Mucosa of stomach (tissue), 1 donor: ENCODE results near the gene ZFPM1.

Source experiments
- H3K27me3 ChIP-seq: one replicate; pipeline ENCODE4 v1.7.0; 2013; ENCODE audit warnings: mild to moderate bottlenecking, low read length; ENCODE audit not compliant: control insufficient read depth, insufficient read depth
- H3K36me3 ChIP-seq: one replicate; pipeline ENCODE4 v1.7.0; 2013; ENCODE audit warnings: low read length; ENCODE audit not compliant: control insufficient read depth, insufficient read depth
- H3K4me1 ChIP-seq: one replicate; pipeline ENCODE4 v1.7.0; 2013; ENCODE audit warnings: mild to moderate bottlenecking, low read length; ENCODE audit not compliant: control insufficient read depth, insufficient read depth
- H3K4me3 ChIP-seq: one replicate; pipeline ENCODE4 v1.7.0; 2013; ENCODE audit warnings: low read length
- H3K9ac ChIP-seq: one replicate; pipeline ENCODE4 v1.7.0; 2013; ENCODE audit warnings: mild to moderate bottlenecking, low read length, moderate library complexity
- H3K9me3 ChIP-seq: one replicate; pipeline ENCODE4 v1.7.0; 2013; ENCODE audit warnings: mild to moderate bottlenecking, low read length, moderate library complexity; ENCODE audit not compliant: control insufficient read depth
- donor health status: Pancreatic carcinoma.

The ZFPM1 gene

DNA sequence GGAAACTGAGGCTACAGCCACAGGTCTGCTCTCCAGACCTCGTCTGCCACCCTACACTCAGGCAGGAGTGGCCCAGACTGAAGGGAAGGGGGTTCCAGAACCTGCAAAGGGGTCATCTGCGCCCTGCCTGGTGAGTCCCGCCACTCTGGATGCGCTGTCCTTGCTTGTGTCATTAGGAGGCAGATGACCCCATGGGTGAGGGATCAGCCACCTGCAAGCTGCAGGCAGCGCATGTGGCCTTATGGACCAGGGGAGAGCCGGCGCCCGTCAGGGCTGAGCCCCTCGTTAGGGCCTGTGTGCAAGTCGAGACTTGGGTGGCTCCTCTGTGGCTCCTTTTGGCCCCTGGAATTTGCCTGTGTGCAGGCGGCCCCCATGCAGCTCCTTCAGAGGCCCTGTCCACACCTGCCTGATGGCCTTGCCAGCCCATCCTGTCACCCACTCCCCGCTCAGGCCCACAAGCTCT is 5.7 kb downstream of the ZFPM1 start:
- H3K9ac ChIP-seq: peak overlapping the region; percentile 47
- H3K4me3 ChIP-seq: no peak overlapping the region
- no peaks in the 10 kb centered on the region for H3K9me3 ChIP-seq
- H3K36me3 ChIP-seq: no peaks in the 10 kb centered on the region
- H3K4me1 ChIP-seq: peaks cover 72% of the 10 kb centered on the region
- H3K27me3 ChIP-seq: peaks cover 8% of the 10 kb centered on the region

DNA sequence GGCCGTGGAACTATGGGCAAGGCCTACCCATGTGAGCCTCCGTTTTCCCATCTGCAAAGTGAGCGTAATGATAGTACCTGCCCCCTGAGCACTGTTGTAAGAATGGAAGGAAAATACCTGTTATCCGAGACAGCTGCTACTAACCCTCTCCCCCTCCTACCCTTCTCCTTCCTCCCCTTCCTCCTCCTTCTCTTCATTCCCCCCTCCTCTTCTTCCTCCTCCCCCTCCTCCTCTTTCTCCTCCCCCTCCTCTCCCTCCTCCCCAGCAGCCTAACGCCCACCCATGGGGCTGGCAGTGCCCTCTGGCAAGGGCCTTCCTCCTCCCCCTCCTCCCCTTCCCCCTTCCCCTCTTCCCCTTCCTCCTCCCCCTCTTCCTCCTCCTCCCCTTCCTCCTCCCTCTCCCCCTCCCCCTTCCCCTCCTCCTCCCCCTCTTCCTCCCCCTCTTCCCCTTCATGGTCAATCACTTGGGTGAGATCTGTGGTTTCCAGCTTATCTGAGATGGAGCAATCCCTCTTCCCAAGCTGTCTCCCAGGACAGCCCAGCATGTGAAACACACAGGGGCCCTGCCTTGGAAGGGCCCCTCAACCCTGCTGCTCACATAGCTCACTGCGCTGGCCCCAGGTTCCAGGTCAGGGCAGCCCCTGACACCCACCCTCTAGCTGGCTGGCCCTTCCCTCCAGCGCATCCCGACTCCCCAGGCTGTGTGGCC is 6.4 kb downstream of the ZFPM1 start:
- peaks cover 79% of the 10 kb centered on the region for H3K4me1 ChIP-seq
- peaks cover 3% of the 10 kb centered on the region for H3K27me3 ChIP-seq
- no peaks in the 10 kb centered on the region for H3K36me3 ChIP-seq
- no peak overlapping the region for H3K4me3 ChIP-seq
- no peaks in the 10 kb centered on the region for H3K9me3 ChIP-seq
- H3K9ac ChIP-seq: peak overlapping the region; percentile 47

GRCh38 chr16:88460496-88461330 is 7.6 kb downstream of the ZFPM1 start:
- Histone ChIP-seq H3K4me1 (peaks cover 91% of the 10 kb centered on the region), H3K36me3 (no peaks in the 10 kb centered on the region), H3K27me3 (no peaks in the 10 kb centered on the region), H3K9me3 (no peaks in the 10 kb centered on the region), H3K9ac (no peak overlapping the region), H3K4me3 (no peak overlapping the region)

- Histone ChIP-seq H3K9me3 (no peaks in the 10 kb centered on the region), H3K9ac (peak overlapping the region; percentile 47), H3K27me3 (no peaks in the 10 kb centered on the region), H3K4me3 (no peak overlapping the region), H3K36me3 (no peaks in the 10 kb centered on the region), H3K4me1 (peaks cover 92% of the 10 kb centered on the region)
These were observed 8.5 kb downstream of the ZFPM1 start for GRCh38 chr16:88461331-88462269.

- H3K36me3 ChIP-seq: no peaks in the 10 kb centered on the region
- H3K27me3 ChIP-seq: no peaks in the 10 kb centered on the region
- peaks cover 93% of the 10 kb centered on the region for H3K4me1 ChIP-seq
- H3K9me3 ChIP-seq: no peaks in the 10 kb centered on the region
- peak overlapping the region; percentile 35 for H3K9ac ChIP-seq
- H3K4me3 ChIP-seq: no peak overlapping the region
These were observed 9.3 kb downstream of the ZFPM1 start for GRCh38 chr16:88462396-88462795.

- Histone ChIP-seq H3K4me1 (peaks cover 92% of the 10 kb centered on the region), H3K27me3 (no peaks in the 10 kb centered on the region), H3K4me3 (no peak overlapping the region), H3K36me3 (no peaks in the 10 kb centered on the region), H3K9ac (peak overlapping the region; percentile 44), H3K9me3 (no peaks in the 10 kb centered on the region)
These were observed 10.3 kb downstream of the ZFPM1 start for GRCh38 chr16:88463411-88463810.

DNA sequence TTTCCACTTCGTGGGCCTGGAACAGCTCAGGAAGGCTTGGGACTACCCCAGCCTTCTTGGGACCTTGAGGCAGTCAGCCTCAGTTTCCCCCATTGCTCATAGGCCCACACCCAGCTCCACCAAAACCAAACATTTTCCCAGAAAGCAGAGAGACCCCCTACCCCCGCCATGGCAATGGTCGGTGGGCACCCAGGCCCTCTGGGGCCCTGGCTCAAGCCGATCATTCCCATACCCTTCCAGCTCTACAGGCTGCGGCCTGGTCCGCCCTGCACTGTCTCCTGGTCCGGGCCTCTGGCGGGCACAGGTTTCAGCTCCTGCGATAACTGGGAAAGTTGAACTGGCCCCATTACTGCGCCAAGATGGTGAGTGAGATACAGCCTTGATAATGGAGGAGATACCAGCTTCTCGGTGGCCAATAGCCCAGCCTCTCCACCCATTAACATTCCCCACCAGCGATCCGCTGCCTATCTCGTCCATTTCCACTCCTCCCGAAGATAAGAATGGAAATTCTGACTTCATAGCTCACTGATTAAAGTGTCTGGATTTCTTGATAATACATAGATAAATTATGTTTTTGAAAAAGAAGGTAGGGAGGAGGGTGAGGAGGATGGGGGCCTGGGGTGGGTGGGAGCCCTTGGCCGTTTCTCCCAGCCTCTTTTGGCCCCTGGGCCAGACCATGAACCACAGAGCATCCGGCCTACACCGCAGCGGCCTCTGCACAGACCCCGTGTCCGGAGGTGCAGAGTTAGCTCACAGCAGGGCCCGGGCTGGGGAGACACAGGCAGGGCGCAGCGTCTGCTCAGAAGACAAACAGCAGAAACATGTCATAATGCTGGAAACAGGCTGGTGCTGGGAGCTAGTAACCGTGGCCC is 11.6 kb downstream of the ZFPM1 start:
- Histone ChIP-seq H3K36me3 (no peaks in the 10 kb centered on the region), H3K4me3 (no peak overlapping the region), H3K27me3 (no peaks in the 10 kb centered on the region), H3K9me3 (no peaks in the 10 kb centered on the region), H3K4me1 (peaks cover 95% of the 10 kb centered on the region), H3K9ac (no peak overlapping the region)

GRCh38 chr16:88465387-88465983 is 12.4 kb downstream of the ZFPM1 start:
- H3K9ac ChIP-seq: no peak overlapping the region
- H3K27me3 ChIP-seq: no peaks in the 10 kb centered on the region
- peaks cover 95% of the 10 kb centered on the region for H3K4me1 ChIP-seq
- no peak overlapping the region for H3K4me3 ChIP-seq
- H3K36me3 ChIP-seq: no peaks in the 10 kb centered on the region
- H3K9me3 ChIP-seq: no peaks in the 10 kb centered on the region

DNA sequence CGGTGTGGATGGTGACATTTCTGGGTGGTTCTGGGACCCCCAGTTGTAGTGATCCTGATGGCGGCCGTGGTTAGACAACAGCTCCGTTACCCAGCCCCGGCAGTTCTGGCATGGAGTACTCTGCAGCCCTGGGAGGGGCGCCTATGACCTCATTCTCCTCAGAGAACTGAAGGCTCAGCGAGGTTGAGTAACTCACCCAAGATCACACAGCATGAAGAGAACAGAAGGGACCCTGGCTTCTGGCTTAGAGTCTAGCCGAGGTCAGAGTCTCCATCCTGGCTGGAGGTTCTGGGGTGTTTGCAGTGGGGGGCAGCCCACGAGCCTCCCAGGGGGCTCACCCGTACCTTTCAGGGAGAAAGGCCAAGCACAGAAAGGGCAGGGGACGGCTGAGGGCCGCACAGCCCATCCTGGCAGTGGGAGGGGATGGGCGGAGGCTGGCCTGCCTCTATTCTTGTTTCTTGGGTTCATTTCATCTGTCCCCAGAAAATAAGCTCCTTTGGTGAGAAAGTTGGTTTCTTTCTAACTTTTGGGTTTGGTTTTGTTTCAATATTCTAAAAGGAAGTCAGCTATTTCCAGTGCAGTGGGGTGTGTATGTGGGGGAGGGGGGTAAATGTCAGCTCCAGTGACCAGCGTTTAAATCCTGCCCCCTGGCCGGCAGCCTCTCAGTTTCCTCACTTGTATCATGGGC is 13.2 kb downstream of the ZFPM1 start:
- H3K9ac ChIP-seq: no peak overlapping the region
- no peak overlapping the region for H3K4me3 ChIP-seq
- peaks cover 93% of the 10 kb centered on the region for H3K4me1 ChIP-seq
- no peaks in the 10 kb centered on the region for H3K27me3 ChIP-seq
- H3K36me3 ChIP-seq: no peaks in the 10 kb centered on the region
- no peaks in the 10 kb centered on the region for H3K9me3 ChIP-seq

- H3K4me3 ChIP-seq: no peak overlapping the region
- no peaks in the 10 kb centered on the region for H3K27me3 ChIP-seq
- peaks cover 93% of the 10 kb centered on the region for H3K4me1 ChIP-seq
- H3K9ac ChIP-seq: no peak overlapping the region
- H3K9me3 ChIP-seq: no peaks in the 10 kb centered on the region
- H3K36me3 ChIP-seq: no peaks in the 10 kb centered on the region
These were observed 13.9 kb downstream of the ZFPM1 start for GRCh38 chr16:88466949-88467348.
